ENCODE data around the gene SUGP2.

Gene SUGP2

GRCh38 chr19:19059018-19059836 is 25.9 kb upstream of the SUGP2 start:
- no peak for DNase-seq (ENCODE audit: low spot score)

DNA sequence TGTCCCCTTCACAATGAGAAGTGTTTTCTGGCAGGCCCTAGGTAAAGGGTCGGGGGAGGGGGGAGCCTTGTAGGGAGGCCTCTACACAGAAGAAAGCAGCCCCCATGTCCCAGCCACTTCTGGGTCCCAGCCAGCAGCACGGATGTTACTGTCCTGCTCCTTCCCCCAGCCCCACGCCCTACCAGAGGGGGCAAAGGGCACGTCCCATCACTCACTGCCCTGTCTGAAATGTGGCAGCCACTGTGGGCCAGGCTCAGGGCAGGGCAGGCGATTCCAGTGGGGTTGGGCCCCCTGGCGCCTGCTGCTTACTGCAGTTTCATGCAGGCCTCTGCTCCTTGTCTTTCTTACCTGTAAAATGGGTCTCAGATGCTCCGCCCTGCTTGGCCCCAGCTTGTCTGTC is 24.4 kb upstream of the SUGP2 start:
- DNase-seq (ENCODE audit: low spot score): no peak

DNA sequence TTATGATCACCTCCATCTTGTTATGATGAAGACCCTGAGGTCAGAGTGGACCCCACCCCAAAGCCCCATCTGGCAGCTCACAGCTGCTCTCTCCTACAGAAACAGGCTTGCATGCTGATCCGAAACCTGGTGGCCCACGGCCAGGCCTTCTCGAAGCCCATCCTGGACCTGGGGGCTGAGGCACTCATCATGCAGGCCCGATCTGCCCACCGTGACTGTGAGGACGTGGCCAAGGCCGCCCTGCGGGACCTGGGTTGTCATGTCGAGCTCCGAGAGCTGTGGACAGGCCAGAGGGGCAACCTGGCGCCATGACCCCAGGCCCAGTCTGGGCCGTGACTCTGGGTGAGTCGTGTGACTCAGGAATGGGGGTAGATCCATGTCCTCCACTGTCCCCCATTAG is 24.0 kb upstream of the SUGP2 start:
- no peak for DNase-seq (ENCODE audit: low spot score)

- no peak for DNase-seq (ENCODE audit: low spot score)
Observed at GRCh38 chr19:19056636-19057275, 23.4 kb upstream of the SUGP2 start.

GRCh38 chr19:19055701-19056100 is 22.4 kb upstream of the SUGP2 start:
- DNase-seq (ENCODE audit: low spot score): no peak

DNA sequence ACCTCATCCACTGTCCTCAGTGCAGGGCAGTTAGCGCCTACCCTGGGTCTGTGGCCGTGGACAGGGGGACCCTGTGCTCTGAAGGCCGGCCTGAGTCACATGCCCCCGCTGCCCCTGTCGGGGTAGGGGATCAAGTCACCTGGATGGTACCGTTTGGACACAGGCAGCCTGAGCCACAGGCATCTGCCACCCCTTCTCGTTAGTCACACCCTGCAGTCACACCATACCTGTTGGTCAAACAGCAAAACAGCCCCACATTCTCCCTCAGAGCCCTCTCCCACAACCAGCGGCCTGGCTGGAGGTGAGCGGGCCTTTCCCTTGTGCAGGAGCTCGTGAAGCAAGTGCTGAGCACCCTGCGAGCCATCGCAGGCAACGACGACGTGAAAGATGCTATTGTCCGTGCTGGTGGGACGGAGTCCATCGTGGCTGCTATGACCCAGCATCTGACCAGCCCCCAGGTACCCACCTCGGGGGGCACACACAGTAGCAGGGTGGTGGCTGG is 21.7 kb upstream of the SUGP2 start:
- no peak for DNase-seq (ENCODE audit: low spot score)

- DNase-seq (ENCODE audit: low spot score): no peak
Observed at GRCh38 chr19:19054315-19054938, 21.1 kb upstream of the SUGP2 start.

DNA sequence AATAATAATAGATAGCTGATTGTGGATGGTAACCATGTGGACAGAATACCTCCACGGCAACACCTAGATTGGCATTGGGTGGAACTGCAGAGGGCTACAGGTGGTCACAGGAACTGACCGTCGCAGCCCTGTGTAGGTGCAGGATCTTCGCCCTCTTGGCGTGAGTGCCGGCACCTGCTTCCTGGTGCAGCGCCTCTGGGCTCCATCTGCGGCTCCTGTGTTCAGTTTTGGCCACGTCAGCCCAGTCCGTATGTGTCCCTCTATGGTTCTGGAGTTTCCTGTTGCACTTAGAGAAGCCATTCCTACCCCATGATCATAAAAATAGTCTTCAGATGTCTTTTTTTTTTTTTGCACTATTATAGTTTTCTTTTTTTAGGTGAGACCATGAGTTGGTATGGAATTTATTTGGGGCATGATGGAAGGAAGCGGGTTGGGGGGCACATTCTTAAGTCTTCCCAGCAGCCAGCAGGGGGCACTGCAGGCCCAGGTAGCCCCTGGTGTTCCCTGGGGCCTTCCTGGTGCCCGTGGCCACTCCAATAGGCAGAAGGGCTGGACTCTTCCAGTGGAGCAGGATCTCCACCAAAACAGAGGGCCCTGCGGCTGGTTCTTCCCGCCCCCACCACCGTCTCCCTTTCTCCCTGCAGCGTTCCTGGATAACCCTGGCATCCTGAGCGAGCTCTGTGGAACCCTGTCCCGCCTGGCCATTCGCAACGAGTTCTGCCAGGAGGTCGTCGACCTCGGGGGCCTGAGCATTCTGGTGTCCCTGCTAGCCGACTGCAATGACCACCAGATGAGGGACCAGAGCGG is 20.4 kb upstream of the SUGP2 start:
- peak; percentile 68 for DNase-seq (ENCODE audit: low spot score)

DNA sequence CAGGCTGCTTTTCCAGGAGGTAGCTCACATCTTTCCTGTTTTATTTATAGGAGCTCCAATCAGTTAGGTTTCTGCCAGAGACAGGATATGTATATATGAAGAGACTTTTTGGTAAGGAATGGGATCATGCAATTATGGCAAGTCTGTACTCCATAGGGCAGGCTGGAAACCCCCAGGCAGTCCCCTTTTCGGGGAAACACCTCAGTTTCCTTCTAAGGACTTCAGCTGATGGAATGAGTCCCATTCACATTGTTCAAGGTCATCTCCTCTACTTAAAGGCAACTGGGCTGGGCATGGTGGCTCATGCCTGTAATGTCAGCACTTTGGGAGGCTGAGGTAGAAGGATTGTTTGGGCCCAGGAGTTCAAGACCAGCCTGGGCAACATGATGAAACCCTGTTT is 19.6 kb upstream of the SUGP2 start:
- no peak for DNase-seq (ENCODE audit: low spot score)

- DNase-seq (ENCODE audit: low spot score): no peak
Observed at GRCh38 chr19:19051478-19052213, 18.3 kb upstream of the SUGP2 start.

DNA sequence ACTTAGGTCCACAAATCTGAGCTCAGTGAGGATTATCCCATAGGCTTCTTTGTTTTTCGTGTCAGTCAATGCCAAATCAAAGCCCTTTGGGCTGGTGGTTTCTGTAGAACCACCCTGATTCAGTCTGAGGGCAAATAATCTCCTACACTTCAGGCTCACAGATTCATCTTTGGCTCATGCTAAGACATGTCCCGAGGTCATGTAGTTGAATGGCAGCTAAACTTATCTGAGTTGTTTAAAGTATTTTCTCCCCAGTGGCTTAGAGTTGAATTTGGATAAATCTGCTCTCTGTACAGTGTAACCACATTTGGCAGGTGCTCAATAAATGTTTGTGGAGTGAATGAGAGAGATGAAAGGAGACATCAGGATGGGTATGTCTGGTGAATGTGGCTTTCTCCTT is 17.4 kb upstream of the SUGP2 start:
- DNase-seq (ENCODE audit: low spot score): no peak

DNA sequence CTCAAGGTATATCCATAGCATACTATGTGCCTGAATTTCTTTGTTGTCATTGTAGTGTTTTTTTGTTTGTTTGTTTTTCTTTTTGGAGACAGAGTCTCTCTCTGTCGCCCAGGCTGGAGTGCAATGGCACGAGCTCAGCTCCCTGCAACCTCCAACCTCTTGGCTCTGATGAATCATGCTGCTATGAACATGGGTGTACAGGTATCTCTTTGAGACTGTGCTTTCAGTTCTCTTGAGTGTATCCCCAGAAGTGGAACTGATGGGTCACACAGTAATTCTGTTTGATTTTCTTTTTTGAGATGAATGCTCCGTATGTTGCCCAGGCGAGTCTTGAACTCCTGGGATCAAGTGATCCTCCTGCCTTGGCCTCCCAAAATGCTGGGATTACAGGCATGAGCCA is 16.8 kb upstream of the SUGP2 start:
- DNase-seq (ENCODE audit: low spot score): no peak

- DNase-seq (ENCODE audit: low spot score): no peak
Observed at GRCh38 chr19:19049406-19049805, 16.1 kb upstream of the SUGP2 start.

- no peak for DNase-seq (ENCODE audit: low spot score)
Observed at GRCh38 chr19:19043881-19044280, 10.6 kb upstream of the SUGP2 start.

GRCh38 chr19:19043481-19043880 is 10.2 kb upstream of the SUGP2 start:
- DNase-seq (ENCODE audit: low spot score): no peak

- DNase-seq (ENCODE audit: low spot score): no peak
Observed at GRCh38 chr19:19042732-19043280, 9.5 kb upstream of the SUGP2 start.

DNA sequence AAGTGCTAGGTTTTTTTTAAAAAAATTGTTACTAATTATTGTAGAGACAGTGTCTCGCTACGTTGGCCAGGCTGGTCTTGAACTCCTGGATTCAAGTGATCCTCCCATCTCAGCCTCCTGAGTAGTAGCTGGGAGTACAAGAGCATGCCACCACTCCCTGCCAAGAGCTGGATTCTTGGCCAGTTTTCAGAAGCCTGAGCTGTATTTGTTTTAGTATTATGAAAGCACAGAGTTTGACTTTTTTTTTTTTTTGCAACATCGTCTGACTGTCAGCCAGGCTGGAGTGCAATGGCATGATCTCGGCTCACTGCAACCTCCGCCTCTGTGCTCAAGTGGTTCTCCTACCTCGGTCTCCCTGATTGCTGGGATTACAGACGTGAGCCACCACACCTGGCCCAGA is 7.1 kb upstream of the SUGP2 start:
- DNase-seq (ENCODE audit: low spot score): peak; percentile 71

GRCh38 chr19:19039901-19040300 is 6.6 kb upstream of the SUGP2 start:
- DNase-seq (ENCODE audit: low spot score): no peak

GRCh38 chr19:19034204-19034624 is 897 bp upstream of the SUGP2 start:
- DNase-seq (ENCODE audit: low spot score): peak; percentile 82

- DNase-seq (ENCODE audit: low spot score): no peak
Observed at GRCh38 chr19:19033176-19033425, 216 bp downstream of the SUGP2 start.

- peak; percentile 88 for DNase-seq (ENCODE audit: low spot score)
Observed at GRCh38 chr19:19032420-19033175, 719 bp downstream of the SUGP2 start.

All from AG20443 (cell line).